Liver (tissue), 9 donors: ENCODE measurements around the gene LSM12. TPM values are rescaled to one million over a fixed set of nuclear protein-coding genes. Genes with fewer than 3 reads are reported as not detected.

Experiments used
- DNase-seq: peaks from one replicate; pipeline ENCODE4 v3.0.0-alpha.2; 2017; ENCODE audit warnings: low spot score
- H3K27ac ChIP-seq, 2 donors: one replicate each; pipeline ENCODE4 v1.7.0; 2013; ENCODE audit warnings: inconsistent platforms in 2 of 2, low read length in 2 of 2, control low read depth in 1 of 2, low read depth in 1 of 2, mild to moderate bottlenecking in 1 of 2
- H3K27me3 ChIP-seq, 4 donors: one replicate each; pipeline versions ENCODE4 v1.6.1 to v1.7.0; 2013; ENCODE audit warnings: low read length in 3 of 4, inconsistent platforms in 1 of 4, mild to moderate bottlenecking in 1 of 4, moderate library complexity in 1 of 4; ENCODE audit not compliant: control insufficient read depth in 4 of 4, insufficient read depth in 4 of 4
- H3K36me3 ChIP-seq, 4 donors: one replicate each; pipeline versions ENCODE4 v1.6.1 to v1.7.0; 2013; ENCODE audit warnings: low read length in 3 of 4, mild to moderate bottlenecking in 3 of 4, low read depth in 1 of 4, moderate library complexity in 1 of 4; ENCODE audit not compliant: control insufficient read depth in 4 of 4, insufficient read depth in 3 of 4
- H3K4me1 ChIP-seq, 4 donors: one replicate each; pipeline versions ENCODE4 v1.6.1 to v1.7.0; 2013; ENCODE audit warnings: low read length in 3 of 4, mild to moderate bottlenecking in 3 of 4, moderate library complexity in 1 of 4; ENCODE audit not compliant: control insufficient read depth in 4 of 4, insufficient read depth in 4 of 4
- H3K4me3 ChIP-seq, 3 donors: one replicate each; pipeline versions ENCODE4 v1.6.1 to v1.7.0; 2013; ENCODE audit warnings: low read length in 3 of 3, control low read depth in 1 of 3, low read depth in 1 of 3, mild to moderate bottlenecking in 1 of 3
- H3K9ac ChIP-seq, 2 donors: one replicate each; pipeline ENCODE4 v1.7.0; 2013; ENCODE audit warnings: low read length in 2 of 2, mild to moderate bottlenecking in 2 of 2, moderate library complexity in 2 of 2, control low read depth in 1 of 2, low read depth in 1 of 2
- H3K9me3 ChIP-seq, 4 donors: one replicate each; pipeline versions ENCODE4 v1.6.1 to v1.7.0; 2013; ENCODE audit warnings: low read length in 3 of 4; ENCODE audit not compliant: control insufficient read depth in 4 of 4
- ATF3 ChIP-seq: IDR thresholded peaks from 2 replicates; pipeline ENCODE4 v1.6.1; 2016; ENCODE audit warnings: antibody characterized with exemption
- EGR1 ChIP-seq, 2 donors: IDR thresholded peaks; 2 replicates each; pipeline ENCODE4 v1.6.1; 2016 to 2018; ENCODE audit warnings: antibody characterized with exemption in 2 of 2, low read depth in 2 of 2
- GABPA ChIP-seq, 2 donors: IDR thresholded peaks in 1 of 2; conservative IDR thresholded peaks in 1 of 2; 2 replicates each; pipeline ENCODE4 v1.6.1; 2016; ENCODE audit warnings: antibody characterized with exemption in 2 of 2, mild to moderate bottlenecking in 1 of 2, moderate library complexity in 1 of 2
- HNF4A ChIP-seq, 2 donors: conservative IDR thresholded peaks; 2 replicates each; pipeline ENCODE4 v1.6.1; 2016; ENCODE audit warnings: antibody characterized with exemption in 2 of 2, mild to moderate bottlenecking in 2 of 2
- HNF4G ChIP-seq: IDR thresholded peaks from 2 replicates; pipeline ENCODE4 v1.6.1; 2016; ENCODE audit warnings: antibody characterized with exemption
- JUND ChIP-seq, 2 donors: IDR thresholded peaks; 2 replicates each; pipeline ENCODE4 v1.6.1; 2016; ENCODE audit warnings: antibody characterized with exemption in 2 of 2
- MAX ChIP-seq: IDR thresholded peaks from 2 replicates; pipeline ENCODE4 v1.6.1; 2016; ENCODE audit warnings: antibody characterized with exemption
- NR2F2 ChIP-seq: IDR thresholded peaks from 2 replicates; pipeline ENCODE4 v1.6.1; 2016; ENCODE audit warnings: antibody characterized with exemption
- RAD21 ChIP-seq, 2 donors: IDR thresholded peaks; 2 replicates each; pipeline ENCODE4 v1.6.1; 2016; ENCODE audit warnings: antibody characterized with exemption in 2 of 2, mild to moderate bottlenecking in 2 of 2
- REST ChIP-seq: IDR thresholded peaks from 2 replicates; pipeline ENCODE4 v1.6.1; 2016; ENCODE audit warnings: antibody characterized with exemption, mild to moderate bottlenecking
- RXRA ChIP-seq, 2 donors: IDR thresholded peaks; 2 replicates each; pipeline ENCODE4 v1.6.1; 2017 to 2018; ENCODE audit warnings: antibody characterized with exemption in 2 of 2, mild to moderate bottlenecking in 1 of 2
- SP1 ChIP-seq: IDR thresholded peaks from 2 replicates; pipeline ENCODE4 v1.6.1; 2018; ENCODE audit warnings: antibody characterized with exemption, mild to moderate bottlenecking
- WGBS: extraction: QIAGEN DNeasy Blood & Tissue Kit; methylation state at CpG from one replicate; pipeline ENCODE4 v1.1.7; 2013; 5-methylcytosine and 5-hydroxymethylcytosine counted together
- polyA plus RNA-seq, 2 donors: library from polyadenylated mRNA; stranded (reverse) in 1 of 2; unstranded in 1 of 2; fragments of 200-250 nt in 1 of 2; fragments of >200 nt in 1 of 2; fragmentation: Nextera tagmentation in 1 of 2; extraction: Ambion mirVana in 1 of 2; gene quantifications; one replicate each; pipeline versions ENCODE4 v1.2.1 to v1.2.3, GENCODE V29; 2013 to 2015
- total RNA-seq, 2 donors: library from RNA; depleted of rRNA; stranded (reverse); fragments of >200 nt; gene quantifications; one replicate each; pipeline ENCODE4 v1.2.3, GENCODE V29; 2014
- TF ChIP-seq, protein P1 (sequence below): IDR thresholded peaks from 2 replicates; pipeline ENCODE4 v1.6.1; 2016; ENCODE audit warnings: antibody characterized with exemption
- donor health status: healthy.
- donor health status: healthy.
- donor health status: healthy.
- donor health status: healthy.
- donor health status: healthy.

Gene LSM12
- total and polyA plus RNA-seq, 4 donors: 12.1 to 31.9 (median 15.1) TPM

DNA sequence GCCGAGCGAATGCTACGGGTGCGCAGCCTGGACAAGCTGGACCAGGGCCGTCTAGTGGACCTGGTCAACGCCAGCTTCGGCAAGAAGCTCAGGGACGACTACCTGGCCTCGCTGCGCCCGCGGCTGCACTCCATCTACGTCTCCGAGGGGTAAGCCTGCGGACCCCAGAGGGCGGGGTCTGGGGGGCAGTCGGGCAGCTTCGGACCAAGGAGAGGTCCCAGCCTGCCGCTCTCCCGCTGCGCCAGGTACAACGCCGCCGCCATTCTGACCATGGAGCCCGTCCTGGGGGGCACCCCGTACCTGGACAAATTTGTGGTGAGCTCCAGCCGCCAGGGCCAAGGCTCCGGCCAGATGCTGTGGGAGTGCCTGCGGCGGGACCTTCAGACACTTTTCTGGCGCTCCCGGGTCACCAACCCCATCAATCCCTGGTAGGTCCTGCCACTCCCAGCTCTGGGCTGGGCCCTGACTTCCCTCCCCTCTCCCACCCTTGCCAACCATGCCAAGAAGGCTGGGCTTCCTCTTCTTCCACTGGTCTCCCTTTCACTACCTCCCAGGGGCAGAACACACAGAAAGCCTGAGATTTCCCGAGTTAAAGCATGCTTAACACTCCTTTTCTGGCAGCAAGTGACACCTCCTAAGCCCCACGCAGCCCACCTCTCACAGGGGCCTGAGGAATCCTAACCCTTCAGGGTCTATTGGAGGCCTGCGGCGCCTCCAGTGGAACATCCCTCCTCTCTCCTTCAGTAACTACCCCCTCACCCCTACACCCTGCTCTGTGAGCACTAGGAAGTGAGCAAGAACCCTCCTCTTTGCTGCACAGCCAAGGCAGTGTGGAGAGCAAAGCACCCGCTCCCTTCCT, 58.9 kb downstream of the LSM12 start:
- H3K9ac ChIP-seq: no peak overlapping the region
- DNase-seq: no peak
- 53% methylated on average over 37 of the region's 37 CpGs for WGBS

GRCh38 chr17:44006598-44007345, 59.7 kb downstream of the LSM12 start:
- H3K9ac ChIP-seq: no peak overlapping the region
- H3K4me1 ChIP-seq: peaks cover 20 to 75% (median 58%) of the 10 kb centered on the region in 4 donors
- peak; percentile 90 for DNase-seq
- H3K27ac ChIP-seq: peak overlapping the region; percentile 94 to 98
- peak overlapping the region; percentile 78 to 90 (median 81) for H3K4me3 ChIP-seq
- no peaks in the 10 kb centered on the region for H3K9me3 ChIP-seq
- no peaks in the 10 kb centered on the region for H3K27me3 ChIP-seq
- peaks cover 4 to 17% (median 13%) of the 10 kb centered on the region in 4 donors for H3K36me3 ChIP-seq
- 7% methylated on average over 40 of the region's 40 CpGs for WGBS
- peak; percentile 48 for TF ChIP-seq SP1
- TF ChIP-seq HNF4A (conservative IDR thresholded peaks at IDR 0.05): peak in 1 of 2 donors; percentile 15
- TF ChIP-seq EGR1 (IDR thresholded peaks at IDR 0.05; ENCODE audit: low read depth in 2 of 2): no peak
- TF ChIP-seq RAD21 (IDR thresholded peaks at IDR 0.05): no peak
- TF ChIP-seq REST: peak; percentile 39
- TF ChIP-seq RXRA (IDR thresholded peaks at IDR 0.05): no peak
- TF ChIP-seq NR2F2: peak; percentile 21
- TF ChIP-seq GABPA (IDR thresholded peaks at IDR 0.05 in 1 of 2, conservative IDR thresholded peaks at IDR 0.05 in 1 of 2): no peak
- no peak for TF ChIP-seq HNF4G
- TF ChIP-seq, protein P1, sequence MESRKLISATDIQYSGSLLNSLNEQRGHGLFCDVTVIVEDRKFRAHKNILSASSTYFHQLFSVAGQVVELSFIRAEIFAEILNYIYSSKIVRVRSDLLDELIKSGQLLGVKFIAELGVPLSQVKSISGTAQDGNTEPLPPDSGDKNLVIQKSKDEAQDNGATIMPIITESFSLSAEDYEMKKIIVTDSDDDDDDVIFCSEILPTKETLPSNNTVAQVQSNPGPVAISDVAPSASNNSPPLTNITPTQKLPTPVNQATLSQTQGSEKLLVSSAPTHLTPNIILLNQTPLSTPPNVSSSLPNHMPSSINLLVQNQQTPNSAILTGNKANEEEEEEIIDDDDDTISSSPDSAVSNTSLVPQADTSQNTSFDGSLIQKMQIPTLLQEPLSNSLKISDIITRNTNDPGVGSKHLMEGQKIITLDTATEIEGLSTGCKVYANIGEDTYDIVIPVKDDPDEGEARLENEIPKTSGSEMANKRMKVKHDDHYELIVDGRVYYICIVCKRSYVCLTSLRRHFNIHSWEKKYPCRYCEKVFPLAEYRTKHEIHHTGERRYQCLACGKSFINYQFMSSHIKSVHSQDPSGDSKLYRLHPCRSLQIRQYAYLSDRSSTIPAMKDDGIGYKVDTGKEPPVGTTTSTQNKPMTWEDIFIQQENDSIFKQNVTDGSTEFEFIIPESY: no peak
- TF ChIP-seq JUND (IDR thresholded peaks at IDR 0.05): no peak

More for the DNA sequence above, 58.9 kb downstream of the LSM12 start:
- TF ChIP-seq EGR1 (IDR thresholded peaks at IDR 0.05; ENCODE audit: low read depth in 2 of 2) (no peak), MAX (no peak), REST (no peak), ATF3 (no peak)
- no peaks in the 10 kb centered on the region for H3K27me3 ChIP-seq
- peaks cover 4 to 20% (median 13%) of the 10 kb centered on the region in 4 donors for H3K36me3 ChIP-seq
- H3K9me3 ChIP-seq: no peaks in the 10 kb centered on the region
- peak overlapping the region in 2 of 3 donors; percentile 44 to 81 for H3K4me3 ChIP-seq
- H3K4me1 ChIP-seq: peaks cover 16 to 73% (median 52%) of the 10 kb centered on the region in 4 donors
- no peak overlapping the region for H3K27ac ChIP-seq
